BE2C (cell line): ENCODE measurements around the gene NOC2L.

ENCODE experiments used
- DNase-seq: peaks from one replicate; pipeline ENCODE4 v3.0.0-alpha.2; 2020
- H3K27me3 ChIP-seq: fragments of 250-450 bp; sonication (Bioruptor Pico); 2 replicates; pipeline ENCODE4 v1.5.1; 2020; ENCODE audit warnings: mild to moderate bottlenecking
- H3K36me3 ChIP-seq: fragments of 250-450 bp; sonication (Bioruptor Pico); 2 replicates; pipeline ENCODE4 v1.5.1; 2020; ENCODE audit warnings: mild to moderate bottlenecking
- H3K4me1 ChIP-seq: fragments of 250-450 bp; sonication (Bioruptor Pico); 2 replicates; pipeline ENCODE4 v1.5.1; 2020
- H3K4me3 ChIP-seq: 2 replicates; pipeline ENCODE4 v1.5.1; 2011; ENCODE audit warnings: low read depth, low read length
- H3K9me3 ChIP-seq: fragments of 250-450 bp; sonication (Bioruptor Pico); 2 replicates; pipeline ENCODE4 v1.5.1; 2020
- CTCF ChIP-seq: IDR thresholded peaks from 2 replicates; pipeline ENCODE4 v1.5.1; 2012; ENCODE audit warnings: mild to moderate bottlenecking, low read depth, low read length

The NOC2L gene

GRCh38 chr1:975365-975764 lies 16.3 kb upstream of the NOC2L start:
- Histone ChIP-seq H3K4me1 (no peaks in the 10 kb centered on the region; the same call in 1 of the 2 replicates), H3K9me3 (no peaks in the 10 kb centered on the region), H3K27me3 (peaks cover 22% of the 10 kb centered on the region), H3K36me3 (no peaks in the 10 kb centered on the region), H3K4me3 (no peak overlapping the region)
- DNase-seq, result no peak
- no peak for TF ChIP-seq CTCF

GRCh38 chr1:974687-975328 lies 15.8 kb upstream of the NOC2L start:
- Histone ChIP-seq H3K4me3 (no peak overlapping the region), H3K27me3 (peaks cover 21% of the 10 kb centered on the region), H3K9me3 (no peaks in the 10 kb centered on the region), H3K36me3 (no peaks in the 10 kb centered on the region), H3K4me1 (no peaks in the 10 kb centered on the region; the same call in 1 of the 2 replicates)
- DNase-seq, result no peak
- no peak for TF ChIP-seq CTCF

- H3K4me3 ChIP-seq, result no peak overlapping the region
- TF ChIP-seq CTCF, result no peak
Measured at GRCh38 chr1:974293-974640, 15.2 kb upstream of the NOC2L start.

GRCh38 chr1:973459-974292 lies 14.6 kb upstream of the NOC2L start:
- Histone ChIP-seq H3K4me1 (no peaks in the 10 kb centered on the region; the same call in 1 of the 2 replicates), H3K27me3 (peaks cover 21% of the 10 kb centered on the region), H3K36me3 (no peaks in the 10 kb centered on the region), H3K9me3 (no peaks in the 10 kb centered on the region), H3K4me3 (no peak overlapping the region)
- DNase-seq, result no peak
- no peak for TF ChIP-seq CTCF

More at GRCh38 chr1:974293-974640, 15.2 kb upstream of the NOC2L start:
- Histone ChIP-seq H3K27me3 (peaks cover 21% of the 10 kb centered on the region), H3K36me3 (no peaks in the 10 kb centered on the region), H3K9me3 (no peaks in the 10 kb centered on the region), H3K4me1 (no peaks in the 10 kb centered on the region; the same call in 1 of the 2 replicates)
- no peak for DNase-seq

- no peak for TF ChIP-seq CTCF
- H3K9me3 ChIP-seq, result no peaks in the 10 kb centered on the region
- no peaks in the 10 kb centered on the region; the same call in 1 of the 2 replicates for H3K4me1 ChIP-seq
- H3K36me3 ChIP-seq, result no peaks in the 10 kb centered on the region
- no peak overlapping the region for H3K4me3 ChIP-seq
- DNase-seq, result no peak
- H3K27me3 ChIP-seq, result peaks cover 21% of the 10 kb centered on the region
Measured at GRCh38 chr1:972726-973458, 13.8 kb upstream of the NOC2L start.
